ENCODE measurements around the gene FAM78B.

- TF ChIP-seq POLR2A (IDR thresholded peaks at IDR 0.05; ENCODE audit: low read length) (no peak), GATA1 (IDR thresholded peaks at IDR 0.05; ENCODE audit: low read depth, low read length) (no peak)
Observed at GRCh38 chr1:166165661-166166328, 1.0 kb downstream of the FAM78B start.
